GM18868 (cell line): Measurements from ENCODE around the gene CILP2.

ENCODE experiments used
- ATAC-seq: cut with Tn5 transposase; IDR thresholded peaks from one replicate; pipeline ENCODE4 v1.9.1; 2021; ENCODE audit warnings: mild to moderate bottlenecking, moderate library complexity; ENCODE audit not compliant: unreplicated experiment

The CILP2 gene

GRCh38 chr19:19538061-19538784, at the start of gene CILP2:
TSS of gene CILP2 (plus strand) at chr19:19538265. CDS start at chr19:19538350, 85 bp downstream.
- no peak for ATAC-seq

GRCh38 chr19:19488875-19489690, 49.0 kb upstream of the CILP2 start:
- peak; percentile 70 for ATAC-seq

GRCh38 chr19:19489804-19490204, 48.3 kb upstream of the CILP2 start:
- ATAC-seq: no peak

- no peak for ATAC-seq
These were observed 47.7 kb upstream of the CILP2 start for GRCh38 chr19:19490214-19490968.

- no peak for ATAC-seq
These were observed 46.6 kb upstream of the CILP2 start for GRCh38 chr19:19491321-19492025.

- no peak for ATAC-seq
These were observed 45.9 kb upstream of the CILP2 start for GRCh38 chr19:19492026-19492610.

- no peak for ATAC-seq
These were observed 44.1 kb upstream of the CILP2 start for GRCh38 chr19:19493841-19494546.

- ATAC-seq: no peak
These were observed 42.2 kb upstream of the CILP2 start for GRCh38 chr19:19495614-19496603.

- no peak for ATAC-seq
These were observed 39.6 kb upstream of the CILP2 start for GRCh38 chr19:19498255-19498991.

GRCh38 chr19:19499272-19499995, 38.6 kb upstream of the CILP2 start:
- ATAC-seq: no peak

- ATAC-seq: no peak
These were observed 37.0 kb upstream of the CILP2 start for GRCh38 chr19:19500975-19501644.

GRCh38 chr19:19501798-19502197, 36.3 kb upstream of the CILP2 start:
- ATAC-seq: no peak

- no peak for ATAC-seq
These were observed 35.8 kb upstream of the CILP2 start for GRCh38 chr19:19502281-19502680.

- no peak for ATAC-seq
These were observed 35.1 kb upstream of the CILP2 start for GRCh38 chr19:19502808-19503602.

GRCh38 chr19:19504754-19505668, 33.1 kb upstream of the CILP2 start:
- ATAC-seq: no peak
